ENCODE data around the gene NELFA. TPM values are rescaled to one million over a fixed set of nuclear protein-coding genes. Genes with fewer than 3 reads are reported as not detected.

The NELFA gene
- total RNA-seq, 2 experiments from 2014 or later = 34.2 to 36.0 TPM

GRCh38 chr4:1988327-1988724 lies 20.4 kb downstream of the NELFA start:
- no peak overlapping the region for H3K27ac Mint-ChIP-seq
- H3K27me3 Mint-ChIP-seq = no peaks in the 10 kb centered on the region
- no peak overlapping the region for H3K4me3 Mint-ChIP-seq
- ChIA-PET CTCF (interaction anchor here (0.6 kb wide), 1 partner anchor 176 kb away, joined by 3 read pairs; no protein-coding TSS in a partner anchor), POLR2A (no interaction called here)
- peaks cover 19% of the 10 kb centered on the region for H3K36me3 Mint-ChIP-seq (ENCODE audit: low read depth)
- H3K9me3 Mint-ChIP-seq = no peaks in the 10 kb centered on the region
- no peak for DNase-seq
- H3K4me1 Mint-ChIP-seq = no peaks in the 10 kb centered on the region

DNA sequence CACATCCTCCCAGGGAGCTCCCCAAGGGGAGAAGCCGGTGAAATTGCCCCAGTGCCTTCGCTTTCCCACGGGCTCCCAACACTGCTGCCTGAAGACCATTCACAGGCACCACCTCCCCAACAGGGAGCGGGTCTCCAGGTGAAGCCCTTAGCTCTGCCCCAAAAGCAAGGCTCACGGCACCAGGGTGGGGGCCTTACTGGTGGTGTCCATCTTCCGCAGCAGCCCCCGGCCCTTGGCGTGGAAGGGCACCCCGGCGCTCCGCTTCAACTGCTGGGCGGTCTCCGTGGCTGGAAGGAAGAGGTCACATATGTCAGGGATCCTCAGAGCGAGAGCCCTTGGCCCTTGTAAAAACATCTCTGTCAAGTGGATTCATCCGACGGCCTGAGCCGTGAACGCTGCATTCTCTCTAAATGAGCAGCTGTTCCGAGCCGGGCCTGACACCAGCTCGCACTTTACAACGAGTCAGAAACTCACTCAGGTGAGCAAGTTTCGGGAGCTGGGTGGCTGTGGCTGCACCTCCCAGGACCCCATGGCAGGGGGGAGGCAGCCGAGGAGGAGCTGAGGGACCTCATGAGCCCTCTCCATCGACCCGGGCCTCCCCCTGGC lies 20.9 kb downstream of the NELFA start:
- H3K4me3 Mint-ChIP-seq = no peak overlapping the region
- no peak overlapping the region for H3K27ac Mint-ChIP-seq
- no peaks in the 10 kb centered on the region for H3K9me3 Mint-ChIP-seq
- POLR2A ChIA-PET = no interaction called here
- H3K36me3 Mint-ChIP-seq (ENCODE audit: low read depth) = peaks cover 20% of the 10 kb centered on the region
- H3K4me1 Mint-ChIP-seq = no peaks in the 10 kb centered on the region
- DNase-seq = no peak
- H3K27me3 Mint-ChIP-seq = no peaks in the 10 kb centered on the region
- CTCF ChIA-PET = interaction anchor here (0.6 kb wide), 1 partner anchor 176 kb away, joined by 3 read pairs; no protein-coding TSS in a partner anchor

GRCh38 chr4:1987296-1987695 lies 21.5 kb downstream of the NELFA start:
- POLR2A ChIA-PET = no interaction called here
- H3K9me3 Mint-ChIP-seq = no peaks in the 10 kb centered on the region
- no peak overlapping the region for H3K27ac Mint-ChIP-seq
- H3K36me3 Mint-ChIP-seq (ENCODE audit: low read depth) = peaks cover 25% of the 10 kb centered on the region
- DNase-seq = no peak
- CTCF ChIA-PET = no interaction called here
- no peak overlapping the region for H3K4me3 Mint-ChIP-seq
- no peaks in the 10 kb centered on the region for H3K27me3 Mint-ChIP-seq
- H3K4me1 Mint-ChIP-seq = no peaks in the 10 kb centered on the region

- H3K4me1 Mint-ChIP-seq = no peaks in the 10 kb centered on the region
- ChIA-PET POLR2A (no interaction called here), CTCF (no interaction called here)
- no peak overlapping the region for H3K4me3 Mint-ChIP-seq
- H3K36me3 Mint-ChIP-seq (ENCODE audit: low read depth) = peaks cover 27% of the 10 kb centered on the region
- DNase-seq = no peak
- H3K9me3 Mint-ChIP-seq = no peaks in the 10 kb centered on the region
- no peaks in the 10 kb centered on the region for H3K27me3 Mint-ChIP-seq
- no peak overlapping the region for H3K27ac Mint-ChIP-seq
These were observed 22.1 kb downstream of the NELFA start for GRCh38 chr4:1986578-1987210.

DNA sequence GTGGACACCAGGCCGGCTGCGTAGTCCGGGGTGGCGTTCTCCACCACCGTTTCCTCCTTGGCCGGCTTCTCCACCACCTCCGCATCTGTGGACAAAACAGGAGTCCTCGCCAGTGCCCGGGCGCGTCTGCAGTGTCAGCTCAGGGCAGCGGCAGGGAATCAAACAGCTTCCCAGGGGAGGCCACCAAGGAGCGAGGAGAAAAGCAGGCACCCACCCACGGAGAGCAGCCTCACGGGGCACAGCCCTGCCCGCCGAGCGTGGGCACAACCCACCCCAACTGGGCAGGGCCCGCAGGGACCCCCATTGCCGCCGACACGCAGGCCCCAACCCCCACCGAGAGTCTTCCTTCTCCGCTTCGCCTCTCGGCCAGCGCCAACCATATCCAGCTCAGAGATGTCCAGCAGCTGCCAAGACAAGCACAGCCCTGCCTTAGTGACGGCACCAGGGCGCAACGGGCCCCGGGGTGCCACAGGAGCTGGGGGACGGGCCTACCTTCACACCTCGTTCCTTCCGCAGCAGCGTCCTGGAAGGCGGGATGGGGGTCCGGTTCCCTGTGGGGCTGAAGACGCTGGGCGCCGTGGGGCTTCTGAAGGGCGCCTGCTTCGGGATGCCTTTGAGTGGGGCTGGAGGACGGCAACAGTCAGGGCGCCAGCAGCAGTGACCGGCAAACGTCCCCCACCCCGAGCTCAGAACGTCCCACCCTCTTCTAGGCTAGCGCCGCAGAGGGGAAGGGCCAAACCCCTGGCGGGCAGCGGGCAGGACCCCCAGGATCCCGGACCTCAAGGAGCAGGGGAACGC lies 22.8 kb downstream of the NELFA start:
- ChIA-PET POLR2A (no interaction called here), CTCF (no interaction called here)
- H3K27me3 Mint-ChIP-seq = no peaks in the 10 kb centered on the region

DNA sequence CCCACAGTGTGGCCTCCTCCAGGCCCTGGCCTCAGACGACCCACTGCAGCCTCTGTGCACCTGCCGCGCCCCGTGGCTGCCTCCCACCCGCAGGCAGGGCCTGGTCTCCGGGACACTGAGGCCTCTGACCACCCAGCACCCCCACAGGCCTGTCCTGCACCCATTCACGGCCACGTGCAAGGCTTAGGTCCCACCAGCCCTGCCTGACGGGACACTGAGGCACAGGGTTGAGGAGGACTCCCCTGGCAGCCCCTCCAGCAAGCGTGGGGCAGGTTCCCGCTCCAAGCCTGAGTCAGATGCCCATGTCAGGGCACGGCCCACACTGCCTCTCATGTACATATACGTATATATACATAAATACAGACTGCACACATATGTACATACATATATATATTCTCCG lies 23.5 kb downstream of the NELFA start:
- POLR2A ChIA-PET = interaction anchor here (1.2 kb wide), 1 partner anchor 11 kb away, joined by 5 read pairs; no protein-coding TSS in a partner anchor
- DNase-seq = no peak
- Mint-ChIP-seq H3K9me3 (no peaks in the 10 kb centered on the region), H3K4me3 (no peak overlapping the region), H3K27me3 (no peaks in the 10 kb centered on the region), H3K36me3 (ENCODE audit: low read depth) (peaks cover 39% of the 10 kb centered on the region), H3K27ac (no peak overlapping the region), H3K4me1 (peaks cover 4% of the 10 kb centered on the region)
- CTCF ChIA-PET = interaction anchor here (0.9 kb wide), 1 partner anchor 86 kb away, joined by 3 read pairs; no protein-coding TSS in a partner anchor

More for the DNA sequence above, 22.8 kb downstream of the NELFA start:
- Mint-ChIP-seq H3K27ac (no peak overlapping the region), H3K36me3 (ENCODE audit: low read depth) (peaks cover 35% of the 10 kb centered on the region), H3K4me3 (no peak overlapping the region), H3K9me3 (no peaks in the 10 kb centered on the region), H3K4me1 (peaks cover 4% of the 10 kb centered on the region)
- DNase-seq = no peak

DNA sequence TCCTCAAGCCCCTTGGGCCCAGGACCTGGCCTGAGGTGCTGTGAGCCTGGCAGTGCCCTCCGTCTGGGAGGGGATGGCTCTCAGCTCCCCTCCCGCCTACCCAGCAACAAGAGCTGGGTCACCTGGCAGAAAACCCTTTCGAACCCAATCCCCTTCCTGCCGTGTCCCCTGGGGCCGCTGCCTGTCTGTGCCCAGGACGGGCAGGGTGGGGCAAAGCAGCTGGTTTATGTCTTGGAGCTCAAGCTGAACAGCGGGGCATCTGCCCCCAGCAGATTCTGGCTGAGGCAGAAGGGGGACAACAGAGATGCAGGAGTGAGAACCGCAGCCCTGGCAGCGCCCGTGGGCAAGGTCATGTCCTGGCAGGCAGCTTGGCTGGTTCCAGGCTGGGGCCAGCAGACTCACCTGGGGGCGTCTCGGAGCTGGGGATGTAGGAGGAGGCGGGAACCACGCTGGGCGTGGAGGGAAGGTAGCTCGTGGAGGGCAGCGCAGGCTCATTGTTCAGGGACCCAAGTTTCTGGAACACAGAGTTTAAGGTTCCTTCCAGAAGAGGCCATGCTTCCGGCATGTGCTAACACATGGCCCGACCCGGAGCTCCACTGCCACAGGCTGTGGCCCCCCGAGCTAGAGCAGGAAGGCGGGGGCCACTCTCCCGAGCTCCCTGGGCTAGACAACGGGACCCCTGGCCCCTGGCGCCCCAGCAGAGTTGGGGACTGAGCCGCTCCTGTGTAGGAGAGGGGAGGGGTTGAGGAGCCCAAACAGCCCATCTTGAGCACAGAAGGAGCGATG lies 24.2 kb downstream of the NELFA start:
- peaks cover 40% of the 10 kb centered on the region for H3K36me3 Mint-ChIP-seq (ENCODE audit: low read depth)
- no peaks in the 10 kb centered on the region for H3K27me3 Mint-ChIP-seq
- no peak for DNase-seq
- no peak overlapping the region for H3K27ac Mint-ChIP-seq
- POLR2A ChIA-PET = interaction anchor here (1.0 to 1.2 kb wide), 2 partner anchors 12 to 16 kb away, joined by 3 to 5 read pairs; no protein-coding TSS in a partner anchor
- CTCF ChIA-PET = interaction anchor here (0.9 kb wide), 1 partner anchor 86 kb away, joined by 3 read pairs; no protein-coding TSS in a partner anchor
- H3K4me1 Mint-ChIP-seq = peaks cover 4% of the 10 kb centered on the region
- H3K4me3 Mint-ChIP-seq = no peak overlapping the region
- H3K9me3 Mint-ChIP-seq = no peaks in the 10 kb centered on the region

DNA sequence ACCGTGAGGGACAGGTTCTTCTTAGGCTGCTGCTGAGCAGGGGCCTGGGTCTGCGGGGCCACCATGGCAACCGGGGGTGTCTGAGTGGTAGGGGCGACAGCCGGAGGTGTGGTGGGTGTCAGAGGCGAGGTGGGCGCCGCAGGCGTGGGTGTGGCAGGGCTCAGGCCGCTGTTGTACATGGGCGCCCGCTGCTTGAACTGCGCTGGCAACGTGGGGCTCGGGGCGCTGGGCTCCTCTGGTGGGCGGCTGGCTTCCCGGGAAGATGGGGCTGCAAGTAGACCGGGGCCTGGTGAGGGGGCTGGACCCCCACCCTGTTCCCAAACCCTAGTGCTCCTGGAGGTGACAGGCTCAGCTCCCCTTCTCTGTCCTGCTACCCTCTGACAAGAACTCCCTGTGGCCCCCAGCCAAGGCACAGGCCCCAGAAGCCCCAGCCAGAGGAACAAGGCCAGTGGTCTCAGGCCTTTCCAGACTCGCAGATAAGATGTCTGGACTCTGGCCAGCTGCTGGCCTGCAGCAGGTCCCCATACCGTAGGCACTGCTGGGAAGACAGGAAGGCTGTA lies 24.8 kb downstream of the NELFA start:
- ChIA-PET CTCF (no interaction called here), POLR2A (interaction anchor here (1.0 to 1.2 kb wide), 2 partner anchors 12 to 16 kb away, joined by 3 to 5 read pairs; no protein-coding TSS in a partner anchor)
- Mint-ChIP-seq H3K4me1 (peaks cover 4% of the 10 kb centered on the region), H3K4me3 (no peak overlapping the region), H3K36me3 (ENCODE audit: low read depth) (peaks cover 46% of the 10 kb centered on the region), H3K27ac (no peak overlapping the region), H3K9me3 (no peaks in the 10 kb centered on the region), H3K27me3 (no peaks in the 10 kb centered on the region)
- DNase-seq = no peak

DNA sequence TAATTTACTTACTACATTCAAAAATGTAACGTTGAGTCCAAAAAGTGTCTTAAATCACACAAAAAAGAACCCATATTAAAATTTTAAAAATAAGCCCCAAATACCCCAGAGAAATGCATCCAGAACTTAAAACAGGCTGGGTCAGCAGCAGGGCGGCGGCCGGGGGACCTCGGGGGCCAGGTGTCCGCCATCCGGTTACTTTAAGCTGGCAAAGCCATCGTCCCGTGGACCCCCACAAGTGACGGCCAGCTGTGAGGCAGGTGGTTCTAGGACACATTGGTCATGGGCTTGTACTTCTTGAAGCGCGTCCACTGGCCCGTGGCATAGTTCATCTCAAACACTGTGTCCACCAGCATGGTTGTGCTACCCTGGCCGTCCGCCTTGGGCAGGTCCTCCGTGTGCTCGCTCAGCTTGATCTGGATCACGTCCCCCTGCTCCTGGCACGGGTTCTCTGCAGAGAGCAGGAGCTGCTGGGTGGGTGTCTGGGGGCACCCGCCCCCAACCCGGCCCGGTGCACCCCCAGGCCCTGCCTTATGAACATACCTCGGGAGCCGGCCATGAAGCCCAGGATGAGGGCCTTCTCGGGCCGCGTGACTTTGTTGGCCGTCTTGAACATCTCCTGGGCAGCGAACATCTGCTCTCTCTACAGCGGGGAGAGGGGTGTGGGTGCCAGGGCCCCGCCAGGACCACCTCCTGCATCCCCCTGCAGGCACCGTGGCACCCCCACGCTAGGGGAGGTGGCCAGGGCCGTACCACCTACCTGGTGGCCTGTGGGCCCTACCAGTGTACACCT lies 25.5 kb downstream of the NELFA start:
- ChIA-PET POLR2A (interaction anchor here (1.0 kb wide), 1 partner anchor 17 kb away, joined by 3 read pairs; no protein-coding TSS in a partner anchor), CTCF (no interaction called here)
- Mint-ChIP-seq H3K36me3 (ENCODE audit: low read depth) (peaks cover 47% of the 10 kb centered on the region), H3K27ac (no peak overlapping the region), H3K9me3 (no peaks in the 10 kb centered on the region), H3K4me1 (peaks cover 4% of the 10 kb centered on the region), H3K27me3 (no peaks in the 10 kb centered on the region), H3K4me3 (no peak overlapping the region)
- no peak for DNase-seq

- Mint-ChIP-seq H3K36me3 (ENCODE audit: low read depth) (peaks cover 52% of the 10 kb centered on the region), H3K4me3 (no peak overlapping the region), H3K9me3 (no peaks in the 10 kb centered on the region), H3K27ac (no peak overlapping the region), H3K4me1 (peaks cover 4% of the 10 kb centered on the region), H3K27me3 (no peaks in the 10 kb centered on the region)
- no peak for DNase-seq
- POLR2A ChIA-PET = no interaction called here
- CTCF ChIA-PET = interaction anchor here (0.6 kb wide), 1 partner anchor 99 kb away, joined by 6 read pairs; no protein-coding TSS in a partner anchor
These were observed 26.4 kb downstream of the NELFA start for GRCh38 chr4:1982124-1983052.

All from activated CD4-positive, alpha-beta memory T cell treated with anti-CD3 and anti-CD28 coated beads, Interleukin-2, amount 10 ng/mL, durations not matched to agents 7 days and 5 days (primary cell).